ENCODE data around the gene PLEKHM3. TPM values are rescaled to one million over a fixed set of nuclear protein-coding genes. Genes with fewer than 3 reads are reported as not detected.
A peak's percentile ranks its signal among the peaks of the same experiment; 100 is the strongest.

The PLEKHM3 gene
- 23.3 and 23.5 TPM in 2 replicates for total RNA-seq

- peak within 1 kb of the TSS; percentile 100 for H2AFZ ChIP-seq (ENCODE audit: low read length)
- H3K27me3 ChIP-seq (ENCODE audit: insufficient read depth, low read length) = no peaks in the 10 kb centered on the region
- H3K4me3 ChIP-seq (ENCODE audit: insufficient read depth, low read length) = peak within 1 kb of the TSS; percentile 94
- H3K4me1 ChIP-seq (ENCODE audit: insufficient read depth, low read length) = peaks cover 9% of the 10 kb centered on the region
- DNase-seq (ENCODE audit: insufficient read length, low spot score, missing footprints) = peak; percentile 92
- no peaks in the 10 kb centered on the region for H3K36me3 ChIP-seq (ENCODE audit: insufficient read depth, low read length)
- H3K27ac ChIP-seq (ENCODE audit: low read depth, low read length) = peak within 1 kb of the TSS; percentile 85
- H3K4me2 ChIP-seq (ENCODE audit: insufficient read depth, low read length) = peak within 1 kb of the TSS; percentile 96
- H3K79me2 ChIP-seq (ENCODE audit: insufficient read depth, low read length) = peaks cover 19% of the 10 kb centered on the region
- H3K9me3 ChIP-seq (ENCODE audit: low read depth, low read length) = no peaks in the 10 kb centered on the region
- TF ChIP-seq CTCF (IDR thresholded peaks at IDR 0.05; ENCODE audit: extremely low read depth, low read depth, low read length) = no peak
- H4K20me1 ChIP-seq (ENCODE audit: insufficient read depth, low read length) = no peaks in the 10 kb centered on the region
These were observed at the start of gene PLEKHM3 for GRCh38 chr2:208025037-208025813. TSS of gene PLEKHM3 (minus strand) at chr2:208025527. CDS start at chr2:208001639, 23,888 bp downstream.

DNA sequence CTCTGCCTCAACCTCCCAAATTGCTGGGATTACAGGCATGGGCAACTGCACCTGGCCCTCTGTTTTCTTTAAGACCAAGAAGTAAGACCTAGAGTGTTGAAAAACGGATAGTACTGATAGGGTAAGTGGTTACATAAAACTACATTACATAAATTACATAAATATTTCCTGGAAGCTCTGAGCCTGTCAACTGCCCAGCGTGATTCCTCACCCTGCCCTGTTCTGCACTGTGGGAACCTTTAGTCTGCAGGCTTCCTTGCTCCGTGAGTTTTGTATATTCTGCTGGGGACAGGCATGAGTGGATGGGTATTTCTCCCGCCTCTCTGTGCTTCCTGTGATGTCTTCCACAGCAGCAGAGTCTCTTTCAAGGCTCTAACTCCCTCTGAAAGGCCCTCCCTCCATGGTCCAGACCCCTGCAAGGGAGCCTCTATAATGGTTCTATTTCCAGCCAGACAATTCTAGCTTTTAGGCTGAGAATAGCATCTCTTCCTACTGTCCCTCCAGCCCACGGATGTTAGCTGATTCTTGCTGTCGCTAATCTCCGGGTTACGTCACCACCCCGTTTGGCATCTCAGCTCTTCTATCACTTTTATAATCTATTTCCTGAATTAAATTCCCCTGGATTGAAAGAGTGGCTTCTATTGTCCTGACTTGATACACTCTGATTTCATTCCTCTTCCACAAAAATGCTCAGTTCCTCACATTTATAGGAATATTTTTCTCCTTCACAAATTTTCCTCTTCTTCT is 49.5 kb upstream of the PLEKHM3 start:
- Histone ChIP-seq H4K20me1 (ENCODE audit: insufficient read depth, low read length) (no peaks in the 10 kb centered on the region), H3K4me1 (ENCODE audit: insufficient read depth, low read length) (no peaks in the 10 kb centered on the region), H3K9me3 (ENCODE audit: low read depth, low read length) (no peaks in the 10 kb centered on the region), H3K27ac (ENCODE audit: low read depth, low read length) (no peak overlapping the region), H3K27me3 (ENCODE audit: insufficient read depth, low read length) (peaks cover 13% of the 10 kb centered on the region), H3K4me3 (ENCODE audit: insufficient read depth, low read length) (no peak overlapping the region), H2AFZ (ENCODE audit: low read length) (no peak overlapping the region), H3K4me2 (ENCODE audit: insufficient read depth, low read length) (no peak overlapping the region), H3K79me2 (ENCODE audit: insufficient read depth, low read length) (no peaks in the 10 kb centered on the region), H3K36me3 (ENCODE audit: insufficient read depth, low read length) (no peaks in the 10 kb centered on the region)
- TF ChIP-seq CTCF (IDR thresholded peaks at IDR 0.05; ENCODE audit: extremely low read depth, low read depth, low read length) = no peak
- DNase-seq (ENCODE audit: insufficient read length, low spot score, missing footprints) = no peak

- Histone ChIP-seq H3K4me3 (ENCODE audit: insufficient read depth, low read length) (no peak overlapping the region), H3K4me1 (ENCODE audit: insufficient read depth, low read length) (no peaks in the 10 kb centered on the region), H3K27me3 (ENCODE audit: insufficient read depth, low read length) (peaks cover 9% of the 10 kb centered on the region), H3K79me2 (ENCODE audit: insufficient read depth, low read length) (no peaks in the 10 kb centered on the region), H4K20me1 (ENCODE audit: insufficient read depth, low read length) (no peaks in the 10 kb centered on the region), H2AFZ (ENCODE audit: low read length) (no peak overlapping the region), H3K9me3 (ENCODE audit: low read depth, low read length) (no peaks in the 10 kb centered on the region), H3K27ac (ENCODE audit: low read depth, low read length) (no peak overlapping the region), H3K4me2 (ENCODE audit: insufficient read depth, low read length) (no peak overlapping the region), H3K36me3 (ENCODE audit: insufficient read depth, low read length) (no peaks in the 10 kb centered on the region)
- peak; percentile 90 for TF ChIP-seq CTCF (IDR thresholded peaks at IDR 0.05; ENCODE audit: extremely low read depth, low read depth, low read length)
- peak; percentile 87 for DNase-seq (ENCODE audit: insufficient read length, low spot score, missing footprints)
These were observed 47.0 kb upstream of the PLEKHM3 start for GRCh38 chr2:208072250-208072892.
